GM18511 (cell line): Measurements from ENCODE around the gene SNX1.
A peak's percentile ranks its signal among the peaks of the same experiment; 100 is the strongest.

Source experiments
- ATAC-seq: cut with Tn5 transposase; IDR thresholded peaks from one replicate; pipeline ENCODE4 v1.9.1; 2021; ENCODE audit warnings: mild to moderate bottlenecking, moderate library complexity; ENCODE audit not compliant: unreplicated experiment

The SNX1 gene

DNA sequence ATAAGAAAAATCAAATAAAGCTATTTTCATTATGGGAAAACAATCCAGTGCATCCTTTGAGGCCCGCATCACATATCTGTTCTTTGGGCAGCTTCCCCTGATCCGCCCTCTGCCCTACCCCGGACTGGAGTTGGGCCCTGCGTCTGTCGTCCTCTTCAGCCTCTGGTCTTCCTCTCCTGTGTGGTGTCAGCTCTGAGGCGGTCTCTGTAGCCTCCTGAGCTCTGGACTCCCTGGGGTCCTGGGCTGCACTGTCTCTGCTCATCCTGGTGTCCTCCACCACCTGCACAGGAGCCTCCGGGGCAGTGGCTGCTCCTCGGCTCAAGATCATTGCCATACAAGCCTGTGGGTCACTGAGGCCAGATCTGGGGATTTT, 48.4 kb downstream of the SNX1 start:
- ATAC-seq, result no peak

DNA sequence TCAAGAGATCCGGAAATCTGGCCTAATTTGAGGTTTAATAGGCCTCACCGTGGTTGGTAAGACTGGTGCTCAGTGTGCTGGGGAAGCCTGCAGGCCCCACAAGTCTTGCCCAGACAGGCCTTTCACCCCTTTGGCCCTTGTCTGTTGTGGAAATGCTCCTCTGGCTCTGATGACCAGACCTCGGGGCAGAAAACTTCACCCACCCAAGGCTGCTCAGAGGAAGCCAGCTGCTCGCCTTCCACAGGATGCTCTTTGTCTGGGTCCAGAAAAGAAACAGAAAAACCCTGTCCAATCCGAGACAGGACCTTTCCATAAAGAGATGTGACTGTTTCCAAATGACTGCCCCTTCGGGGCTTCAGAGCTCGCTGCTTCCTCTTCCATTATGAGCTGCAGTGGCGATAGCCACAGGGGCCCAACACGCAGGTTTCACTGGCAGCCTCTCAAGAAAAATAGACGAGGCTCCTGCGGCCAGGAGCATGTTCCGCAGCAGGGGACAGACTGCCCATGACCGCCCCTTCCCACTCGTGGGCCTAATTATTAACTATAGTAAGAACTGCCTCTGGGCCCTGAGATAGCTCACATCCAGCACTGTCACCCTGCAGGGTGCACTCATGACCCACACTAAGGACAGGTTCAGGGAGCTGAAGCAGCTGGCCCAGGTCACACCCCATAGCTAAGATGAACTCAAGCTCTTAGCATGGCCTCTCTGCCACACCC, 48.9 kb downstream of the SNX1 start:
- peak; percentile 79 for ATAC-seq

DNA sequence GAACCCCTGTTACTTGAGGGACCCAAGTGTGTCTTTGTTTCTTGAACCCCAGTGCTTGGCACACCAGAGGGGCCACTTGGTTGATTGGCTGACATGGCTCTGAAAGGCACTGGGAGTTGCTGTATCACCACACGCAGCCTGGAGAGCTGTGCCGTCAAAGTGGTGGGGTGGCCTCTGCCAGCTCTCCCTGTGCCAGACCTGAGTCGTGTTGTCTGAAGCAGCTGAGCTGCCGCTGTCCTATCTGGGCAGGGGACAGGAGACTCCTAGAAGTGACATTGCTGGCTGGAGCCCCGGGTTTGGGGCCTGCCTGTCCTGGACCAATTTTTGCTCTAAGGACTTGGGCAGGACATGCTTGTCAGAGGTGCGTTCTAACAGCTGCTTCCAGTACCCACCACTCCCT, 50.3 kb downstream of the SNX1 start:
- ATAC-seq, result no peak

DNA sequence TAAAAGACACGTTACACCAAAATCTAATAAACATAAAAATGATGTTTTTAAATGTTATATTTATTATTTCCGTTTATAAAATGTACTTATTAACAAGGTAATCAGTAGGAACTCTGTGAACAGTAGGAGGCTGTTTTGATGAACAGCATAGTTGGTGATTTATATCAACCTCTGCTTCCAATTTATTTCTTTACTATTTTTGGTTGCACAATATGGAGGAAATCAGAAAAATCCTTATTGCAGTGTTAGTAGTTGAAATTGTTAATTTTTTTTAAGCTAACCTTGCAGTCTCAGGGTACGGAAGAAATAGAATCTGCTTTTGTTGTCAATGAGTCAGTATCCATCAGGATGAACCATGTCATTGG, 50.7 kb downstream of the SNX1 start:
- ATAC-seq, result no peak

DNA sequence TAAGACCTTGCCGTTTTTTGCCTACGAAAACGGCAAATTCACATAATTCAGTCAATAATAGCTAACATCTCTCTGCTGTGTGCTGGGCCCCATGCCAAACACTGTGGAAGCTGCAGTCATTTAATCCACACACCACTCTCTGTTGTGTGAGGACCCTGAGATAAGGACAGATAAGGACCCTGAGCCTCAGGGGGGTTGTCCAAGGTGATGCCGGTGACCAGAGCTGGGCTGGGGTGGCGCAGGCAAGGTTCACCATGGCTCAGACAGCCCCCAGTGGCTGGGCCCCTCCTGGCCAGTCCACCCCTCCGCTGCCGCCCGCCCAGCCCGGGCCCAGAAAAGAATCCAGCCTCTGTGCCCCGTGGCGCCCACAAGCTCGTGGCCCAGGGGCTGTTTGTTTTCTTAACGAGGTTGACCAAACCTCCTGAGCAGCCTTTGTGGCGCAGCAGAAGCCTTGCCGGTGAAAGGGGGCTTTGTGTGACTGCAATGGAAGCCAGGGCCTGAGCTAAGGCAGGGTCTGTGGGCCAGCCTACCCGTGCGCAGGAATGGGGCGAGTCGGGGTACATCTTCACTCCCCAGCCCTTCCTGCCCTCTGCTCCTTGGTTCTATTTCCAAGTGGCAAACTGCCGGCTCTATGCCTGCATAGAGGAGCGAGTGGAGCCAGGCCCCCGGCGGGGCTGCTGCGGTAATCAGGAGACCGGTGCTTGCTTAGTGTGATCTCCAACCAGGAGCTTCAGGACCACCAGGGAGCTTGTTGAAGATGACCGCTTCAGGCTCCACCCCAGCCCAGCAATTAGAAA, 51.3 kb downstream of the SNX1 start:
- ATAC-seq, result no peak

DNA sequence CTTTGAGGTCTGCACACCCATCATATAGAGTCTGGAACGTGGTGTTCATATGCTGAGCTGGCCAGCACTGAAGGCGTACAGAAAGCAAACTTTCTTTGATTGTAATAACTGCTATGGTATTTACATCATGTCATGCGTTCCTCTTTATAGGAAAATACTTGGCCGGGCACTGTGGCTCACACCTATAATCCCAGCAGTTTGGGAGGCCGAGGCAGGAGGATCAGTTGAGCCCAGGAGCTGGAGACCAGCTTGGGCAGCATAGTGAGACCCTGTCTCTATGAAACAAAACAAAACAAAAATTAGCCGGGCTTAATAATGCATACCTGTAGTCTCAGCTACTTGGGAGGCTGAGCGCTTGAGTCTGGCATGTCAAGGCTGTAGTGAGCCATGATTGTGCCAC, 52.4 kb downstream of the SNX1 start:
- ATAC-seq, result no peak

DNA sequence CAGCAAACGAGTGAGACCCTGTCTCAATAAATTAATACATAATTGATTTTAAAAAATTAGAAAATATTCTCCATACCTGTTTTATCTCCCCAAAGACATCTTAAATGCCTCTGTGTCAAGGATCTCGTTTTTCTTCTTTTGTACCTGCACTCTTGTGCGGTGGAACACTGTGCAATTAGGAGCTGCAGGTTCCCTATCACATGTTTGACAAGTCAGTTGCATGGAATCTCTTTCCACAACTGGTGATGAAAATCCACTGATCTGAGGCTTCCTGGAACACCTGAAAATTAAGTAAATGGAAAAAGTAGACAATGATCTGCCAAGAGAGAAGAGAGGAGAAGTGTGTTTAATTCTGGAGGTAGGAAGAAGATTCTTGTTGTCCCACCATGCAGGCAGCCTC, 52.8 kb downstream of the SNX1 start:
- ATAC-seq, result no peak

DNA sequence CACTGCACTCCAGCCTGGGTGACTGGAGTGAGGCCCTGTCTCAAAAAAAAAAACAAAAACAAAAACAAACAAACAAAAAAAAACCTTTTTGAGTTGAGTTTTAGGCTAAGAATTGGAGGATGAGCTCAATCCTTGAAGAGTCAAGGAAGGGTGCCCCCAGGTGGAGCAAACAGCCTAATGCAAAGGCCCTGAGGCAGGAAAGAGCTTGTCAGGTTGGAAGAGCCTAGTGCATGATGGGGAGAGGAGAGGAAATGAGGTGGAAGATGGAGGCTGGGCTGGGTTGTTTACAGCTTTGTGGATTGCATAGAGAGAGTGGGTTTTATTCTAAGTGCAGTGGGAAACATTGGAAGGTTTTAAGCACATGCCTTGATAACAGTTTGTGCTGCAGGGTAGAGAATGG, 53.6 kb downstream of the SNX1 start:
- no peak for ATAC-seq

DNA sequence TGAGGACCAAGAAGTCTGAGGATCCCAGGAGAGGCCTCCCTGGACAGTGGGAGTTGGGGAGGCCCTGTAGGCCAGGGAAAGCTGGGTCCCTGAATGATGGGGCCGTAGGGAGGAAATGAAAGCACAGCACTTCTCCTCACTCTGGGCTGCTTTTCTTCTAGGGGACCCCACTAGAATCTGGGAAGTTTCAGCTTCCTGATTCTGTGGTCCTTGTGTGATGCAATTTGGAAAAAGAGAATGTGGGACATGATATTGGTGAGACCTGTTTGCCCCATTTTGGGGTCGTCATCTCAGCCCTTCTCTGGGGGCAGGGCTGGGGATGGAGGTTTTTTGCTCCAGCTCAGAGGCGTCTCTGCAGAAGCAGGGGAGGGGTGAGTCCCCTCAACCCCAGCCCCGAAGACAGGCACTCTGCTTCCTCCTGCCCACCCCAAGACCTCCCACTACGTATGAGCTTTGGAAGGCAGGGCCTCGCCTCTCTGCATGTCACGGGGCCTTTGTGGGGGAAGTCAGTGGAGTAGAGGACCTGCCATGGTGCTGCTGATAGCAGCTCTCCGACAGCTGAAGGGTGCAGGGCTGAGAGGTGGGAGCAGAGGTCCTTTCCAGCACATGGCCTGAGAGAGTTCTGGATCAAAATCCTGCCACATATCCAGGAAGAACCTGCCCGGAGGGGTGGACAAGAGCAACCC, 54.3 kb downstream of the SNX1 start:
- no peak for ATAC-seq

DNA sequence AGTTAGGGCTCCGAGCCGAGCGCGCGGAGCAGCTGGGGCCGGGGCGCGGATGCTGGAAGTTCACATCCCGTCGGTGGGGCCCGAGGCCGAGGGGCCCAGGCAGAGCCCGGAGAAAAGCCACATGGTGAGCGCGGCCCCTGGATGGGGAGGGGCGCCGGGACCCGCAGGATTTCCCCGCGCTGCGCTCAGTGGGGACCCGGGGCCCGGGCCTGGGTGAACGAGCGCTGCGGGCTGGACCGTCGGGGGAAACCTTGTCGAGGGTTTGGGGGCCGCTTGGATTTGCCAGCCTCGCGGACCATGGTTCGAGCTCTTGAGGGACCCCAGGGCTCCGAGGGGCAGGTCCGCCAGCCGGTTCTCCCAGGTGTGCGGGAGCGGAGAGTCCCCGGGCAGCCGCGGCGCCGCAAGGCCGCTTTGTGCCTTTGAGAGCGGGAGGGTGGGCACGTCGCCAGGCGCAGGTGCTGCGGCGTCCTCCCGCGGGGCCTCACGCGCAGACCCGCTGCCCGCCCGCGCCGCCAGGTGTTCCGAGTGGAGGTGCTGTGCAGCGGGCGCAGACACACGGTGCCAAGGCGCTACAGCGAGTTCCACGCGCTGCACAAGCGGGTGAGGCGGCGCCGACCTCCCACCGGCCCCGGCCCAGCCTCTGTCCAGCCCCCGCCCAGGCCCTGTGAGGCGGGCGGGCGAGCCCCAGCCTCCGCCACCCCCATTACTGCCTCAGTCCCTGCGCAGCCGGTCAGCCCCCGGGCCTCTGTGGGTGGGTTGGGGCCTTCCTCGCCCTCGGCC, 56.1 kb downstream of the SNX1 start, which contains the start of gene SNX22:
TSS of gene SNX22 (plus strand) at position 5 of the 780 bp plus-strand sequence. CDS start at position 50, 45 bp downstream.
- no peak for ATAC-seq

DNA sequence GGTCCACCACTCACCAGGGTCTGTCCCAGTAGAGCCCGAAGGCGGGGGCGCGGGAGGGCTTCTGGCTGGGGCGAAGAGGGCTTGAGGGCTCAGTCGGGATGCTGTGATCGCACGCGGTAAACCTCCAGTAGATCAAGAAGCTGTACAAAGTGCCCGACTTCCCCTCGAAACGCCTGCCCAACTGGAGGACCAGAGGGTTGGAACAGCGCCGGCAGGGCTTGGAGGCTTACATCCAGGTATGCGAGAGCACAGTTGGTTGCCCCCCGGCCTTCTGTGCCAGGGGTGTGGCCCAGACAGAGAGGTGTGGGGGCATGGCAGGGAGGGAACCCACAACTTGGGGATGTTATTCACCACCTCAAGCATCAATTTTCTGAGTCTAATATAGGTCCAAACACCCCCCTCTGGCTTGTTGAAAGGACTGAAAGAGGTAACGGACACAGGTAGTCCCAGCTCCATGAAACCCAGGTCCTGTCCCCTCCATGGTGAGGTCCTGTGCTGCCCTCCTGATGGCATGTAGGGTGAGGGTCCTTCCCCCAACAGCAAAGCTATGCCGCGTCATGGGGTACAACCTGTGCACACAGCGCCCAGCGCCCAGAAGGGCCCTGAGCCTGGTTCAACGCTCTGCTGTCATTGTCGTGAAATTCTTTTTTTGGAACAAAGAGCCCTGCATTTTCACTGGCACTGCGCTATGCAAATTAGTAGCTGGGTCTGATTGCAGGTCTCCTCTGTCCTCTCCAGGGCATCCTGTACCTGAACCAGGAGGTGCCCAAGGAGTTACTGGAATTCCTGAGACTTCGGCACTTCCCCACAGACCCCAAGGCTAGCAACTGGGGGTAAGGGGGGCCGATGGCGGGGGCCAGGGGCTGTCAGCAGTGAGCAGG, 57.0 kb downstream of the SNX1 start:
- peak; percentile 34 for ATAC-seq

DNA sequence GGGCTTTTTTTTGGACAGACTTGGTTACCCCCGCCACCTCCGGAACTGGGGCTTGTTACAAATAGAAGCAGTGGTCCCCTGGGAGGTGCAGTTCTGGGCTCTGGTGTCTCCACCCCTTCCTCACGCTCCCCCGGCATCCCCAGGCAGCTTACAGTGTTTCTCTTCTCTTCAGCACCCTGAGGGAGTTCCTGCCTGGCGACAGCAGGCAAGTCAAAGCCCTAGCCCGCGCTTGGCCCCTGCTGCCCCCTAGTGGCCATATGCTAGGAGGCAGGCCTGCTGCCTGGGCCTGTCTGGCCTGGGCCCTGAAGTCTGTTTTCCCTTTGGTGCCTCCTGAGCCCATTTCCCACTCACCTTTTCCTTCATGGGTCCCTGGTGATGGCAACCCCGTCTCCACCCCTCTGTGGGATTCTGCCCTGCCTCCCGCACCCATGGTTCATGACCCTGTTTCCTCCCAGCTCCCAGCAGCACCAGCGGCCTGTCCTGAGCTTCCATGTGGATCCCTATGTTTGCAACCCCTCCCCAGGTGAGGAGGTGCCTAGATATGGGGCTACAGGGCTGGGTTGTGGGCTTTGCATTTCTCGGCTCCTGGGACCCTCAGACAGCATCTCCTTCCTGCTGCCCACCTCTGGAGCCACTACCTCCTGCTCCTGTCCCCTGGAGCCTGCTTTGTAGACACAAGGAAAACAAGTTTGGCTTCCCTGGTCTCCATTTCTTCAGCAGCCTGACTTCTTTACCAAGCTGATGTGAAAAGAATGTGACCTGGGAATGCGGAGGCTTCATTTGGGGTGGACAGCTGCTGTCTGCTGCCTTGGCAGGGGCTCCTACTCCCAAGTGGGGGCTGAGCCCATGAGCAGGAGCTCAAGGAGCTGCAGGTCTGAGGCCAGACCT, 57.9 kb downstream of the SNX1 start:
- peak; percentile 56 for ATAC-seq

DNA sequence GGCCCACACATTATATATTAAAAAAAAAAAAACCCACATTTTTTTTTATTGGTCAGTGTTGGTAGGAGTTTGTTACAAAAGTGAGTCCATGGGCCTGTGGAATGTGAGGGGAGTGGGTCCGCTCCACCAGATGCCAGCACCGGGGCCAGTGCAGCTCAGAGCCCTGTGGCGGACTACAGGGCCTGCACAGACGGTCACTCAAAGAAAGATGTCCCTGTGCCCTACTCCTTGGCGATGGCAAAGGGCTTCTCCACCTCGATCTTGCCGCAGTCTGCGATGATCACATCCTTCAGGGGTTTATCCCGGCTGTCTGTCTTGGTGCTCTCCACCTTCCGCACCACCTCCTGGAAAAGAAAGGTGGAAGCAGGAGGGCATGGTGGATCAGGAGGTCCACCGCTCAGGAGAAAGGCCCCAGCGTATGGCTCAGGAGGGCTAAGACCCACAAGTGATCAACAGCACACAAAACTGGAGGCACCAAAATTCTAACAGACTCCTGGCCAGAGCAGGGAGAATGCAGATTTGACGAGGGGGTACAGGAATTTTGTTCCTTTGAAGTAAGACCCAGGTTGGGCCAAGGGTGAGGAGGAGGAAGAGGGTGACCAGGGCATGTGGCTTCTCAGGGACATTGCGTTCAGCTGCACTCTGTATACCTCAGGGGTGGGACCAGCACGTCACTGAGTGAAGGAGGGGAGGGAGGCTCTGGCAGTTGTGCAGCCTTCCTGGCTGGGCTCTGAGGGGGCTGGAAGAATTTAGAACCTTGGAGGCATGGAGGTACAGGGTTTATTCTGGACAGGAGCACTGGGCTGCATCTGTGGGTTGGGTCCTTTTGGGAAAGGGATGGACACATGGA, 60.2 kb downstream of the SNX1 start:
- no peak for ATAC-seq

DNA sequence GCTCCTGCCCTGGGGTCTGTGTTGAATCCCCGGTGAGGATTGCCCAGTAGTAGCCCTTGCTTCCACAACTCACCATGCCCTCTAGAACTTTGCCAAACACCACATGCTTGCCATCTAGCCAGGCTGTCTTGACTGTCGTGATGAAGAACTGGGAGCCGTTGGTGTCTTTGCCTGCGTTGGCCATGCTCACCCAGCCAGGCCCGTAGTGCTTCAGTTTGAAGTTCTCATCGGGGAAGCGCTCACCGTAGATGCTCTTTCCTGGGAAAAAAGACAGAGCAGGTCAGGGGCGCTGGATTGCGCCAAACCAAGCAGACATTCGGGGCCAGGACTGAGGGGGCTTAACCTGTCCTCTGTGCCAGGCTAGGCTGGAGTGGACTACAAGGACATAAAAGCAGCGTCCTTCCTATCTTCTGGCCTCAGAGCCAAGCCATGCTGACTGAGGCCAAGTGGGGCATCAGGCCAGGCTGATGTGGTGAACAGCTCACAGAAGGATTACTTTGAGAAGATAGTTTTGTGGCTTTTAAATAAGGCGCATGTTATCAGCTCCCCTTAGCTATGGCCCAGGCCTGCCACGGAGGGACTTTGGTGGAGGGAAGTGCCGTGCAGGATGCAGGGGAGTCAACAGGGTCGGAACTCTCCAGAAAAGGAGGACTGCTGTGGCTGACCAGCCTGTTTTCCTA, 61.0 kb downstream of the SNX1 start:
- no peak for ATAC-seq

DNA sequence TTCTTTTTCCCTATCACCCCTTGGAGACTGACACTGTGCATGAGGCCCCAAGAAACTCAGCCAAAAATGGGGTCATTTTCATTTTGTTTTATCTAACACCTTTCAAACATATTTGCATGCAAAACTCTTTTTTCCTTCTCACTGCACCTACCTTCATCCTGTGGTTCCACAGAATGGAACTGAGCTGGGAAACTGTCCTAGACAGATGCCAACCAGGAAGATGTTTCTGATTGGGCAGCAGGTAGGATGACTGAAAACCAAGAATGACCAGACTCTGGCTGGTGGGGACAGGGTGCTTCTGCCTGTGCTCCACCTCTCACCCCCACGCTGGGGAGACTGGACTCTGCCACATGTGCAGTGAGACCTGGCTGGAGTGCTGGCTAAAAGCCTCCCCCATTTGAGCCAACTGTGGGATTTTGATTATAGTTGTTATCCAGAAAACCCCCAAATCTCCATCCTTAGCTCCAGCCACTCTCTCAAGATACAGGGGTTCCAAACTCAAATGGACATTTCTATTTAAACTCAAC, 61.9 kb downstream of the SNX1 start:
- no peak for ATAC-seq

DNA sequence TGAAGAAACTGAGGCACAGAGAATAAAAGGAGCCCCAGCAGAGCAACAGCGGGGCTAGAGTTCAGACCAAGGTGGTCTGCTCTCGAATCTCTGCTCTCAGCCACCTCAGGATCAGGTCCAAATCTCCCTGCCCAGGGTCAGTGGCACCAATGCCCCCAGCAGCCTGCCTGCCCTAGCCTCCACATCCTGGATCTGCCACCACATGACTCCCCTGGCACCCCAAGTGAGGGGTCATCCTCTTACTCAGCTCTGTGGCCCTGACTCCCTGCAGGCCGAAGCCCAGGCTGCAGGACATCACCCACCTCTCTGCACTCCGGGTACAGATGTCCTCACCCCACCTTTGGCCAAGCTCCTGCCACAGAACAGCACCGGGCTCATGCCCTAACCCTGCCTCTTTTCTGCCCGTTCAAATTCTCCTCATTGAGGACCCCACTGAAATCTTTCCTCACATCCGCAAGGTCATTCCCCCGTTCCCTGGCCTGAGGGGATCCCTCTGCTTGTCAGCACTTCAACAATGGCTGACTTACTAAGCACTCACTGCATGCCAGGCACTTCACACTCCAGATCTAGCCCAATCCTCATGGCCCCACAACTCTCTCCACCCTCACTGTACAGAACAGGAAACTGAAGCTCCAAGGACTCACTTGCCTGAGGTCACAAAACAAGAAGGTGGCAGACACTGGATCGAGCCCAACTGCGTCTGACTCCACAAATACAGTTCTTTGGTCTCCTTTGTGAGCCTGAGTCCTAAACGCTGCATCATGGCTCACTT, 62.8 kb downstream of the SNX1 start:
- ATAC-seq, result no peak
